ENCODE results near the gene IDH3G.

DNA sequence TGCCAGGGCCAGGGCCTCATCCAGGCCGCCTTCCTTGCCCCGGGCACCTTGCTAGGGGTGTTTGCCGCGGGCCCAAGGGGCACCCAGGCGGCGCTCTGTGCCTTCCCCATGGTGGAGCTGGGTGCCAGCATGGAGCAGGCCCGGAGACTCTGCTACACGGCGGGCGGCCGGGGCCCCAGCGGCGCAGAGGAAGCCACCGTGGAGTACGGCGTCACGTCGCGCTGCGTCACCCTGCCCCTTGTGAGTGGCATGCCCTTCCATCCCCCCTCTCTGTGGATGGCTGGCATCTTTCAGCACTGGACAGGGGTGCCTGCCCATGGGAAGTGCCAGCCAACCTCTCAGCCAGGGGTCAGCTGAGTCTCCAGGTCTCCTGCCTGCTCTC lies 26.5 kb downstream of the IDH3G start:
- TF ChIP-seq, protein P1, sequence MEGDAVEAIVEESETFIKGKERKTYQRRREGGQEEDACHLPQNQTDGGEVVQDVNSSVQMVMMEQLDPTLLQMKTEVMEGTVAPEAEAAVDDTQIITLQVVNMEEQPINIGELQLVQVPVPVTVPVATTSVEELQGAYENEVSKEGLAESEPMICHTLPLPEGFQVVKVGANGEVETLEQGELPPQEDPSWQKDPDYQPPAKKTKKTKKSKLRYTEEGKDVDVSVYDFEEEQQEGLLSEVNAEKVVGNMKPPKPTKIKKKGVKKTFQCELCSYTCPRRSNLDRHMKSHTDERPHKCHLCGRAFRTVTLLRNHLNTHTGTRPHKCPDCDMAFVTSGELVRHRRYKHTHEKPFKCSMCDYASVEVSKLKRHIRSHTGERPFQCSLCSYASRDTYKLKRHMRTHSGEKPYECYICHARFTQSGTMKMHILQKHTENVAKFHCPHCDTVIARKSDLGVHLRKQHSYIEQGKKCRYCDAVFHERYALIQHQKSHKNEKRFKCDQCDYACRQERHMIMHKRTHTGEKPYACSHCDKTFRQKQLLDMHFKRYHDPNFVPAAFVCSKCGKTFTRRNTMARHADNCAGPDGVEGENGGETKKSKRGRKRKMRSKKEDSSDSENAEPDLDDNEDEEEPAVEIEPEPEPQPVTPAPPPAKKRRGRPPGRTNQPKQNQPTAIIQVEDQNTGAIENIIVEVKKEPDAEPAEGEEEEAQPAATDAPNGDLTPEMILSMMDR (IDR thresholded peaks at IDR 0.05; ENCODE audit: extremely low read depth in 1 of 2, insufficient read depth in 1 of 2, low read depth in 1 of 2, low read length in 2 of 2), result no peak
- no peak for TF ChIP-seq POLR2A (IDR thresholded peaks at IDR 0.05; ENCODE audit: low read depth, low read length)

Measured in endothelial cell of umbilical vein (primary cell).